OCI-LY7 (cell line): Measurements from ENCODE around the gene HLTF. TPM values are rescaled to one million over a fixed set of nuclear protein-coding genes. Genes with fewer than 3 reads are reported as not detected.

ENCODE experiments used
- BruUV-seq: library from RNA; stranded (reverse); fragments of 400-500 nt; replicated peaks from 2 replicates; lab custom pipeline; 2021; lab: Mats Ljungman, UMichigan
- CTCF ChIA-PET: fragments of 300-600 bp; sonication (Branson Sonifier 250); formaldehyde crosslinking; loops from one replicate; lab custom pipeline; 2022; ENCODE audit warnings: antibody characterized with exemption; ENCODE audit not compliant: unreplicated experiment; lab: Charles Lee
- POLR2A ChIA-PET: fragments of 300-600 bp; sonication (Branson Sonifier 250); formaldehyde crosslinking; loops from one replicate; lab custom pipeline; 2022; ENCODE audit warnings: antibody characterized with exemption; lab: Charles Lee
- DNase-seq: peaks from one replicate; pipeline ENCODE4 v3.0.0-alpha.2; 2015; ENCODE audit warnings: low spot score
- H2AFZ ChIP-seq: fragments of 200-600 bp; sonication (generic), shearing (Covaris generic); 2 replicates; pipeline ENCODE4 v1.6.1; 2014; ENCODE audit warnings: mild to moderate bottlenecking, antibody characterized with exemption, low read length, moderate library complexity
- H3K27ac ChIP-seq: fragments of 200-600 bp; sonication (generic); 2 replicates; pipeline ENCODE4 v1.5.1; 2014; ENCODE audit warnings: mixed run types, low read depth, mild to moderate bottlenecking, moderate library complexity, low read length, inconsistent platforms; ENCODE audit not compliant: poor library complexity, severe bottlenecking
- H3K36me3 ChIP-seq: fragments of 200-600 bp; sonication (generic); 2 replicates; pipeline ENCODE4 v1.6.1; 2014; ENCODE audit warnings: mild to moderate bottlenecking, antibody characterized with exemption, low read length, moderate library complexity, mixed read lengths; ENCODE audit not compliant: insufficient read depth
- H3K4me1 ChIP-seq: fragments of 200-600 bp; sonication (generic); 2 replicates; pipeline ENCODE4 v1.5.1; 2014; ENCODE audit warnings: mild to moderate bottlenecking, low read length; ENCODE audit not compliant: insufficient read depth, poor library complexity, severe bottlenecking
- H3K4me2 ChIP-seq: fragments of 200-600 bp; sonication (generic); 2 replicates; pipeline ENCODE4 v1.6.1; 2014; ENCODE audit warnings: mild to moderate bottlenecking, low read length
- H3K4me3 ChIP-seq: fragments of 200-600 bp; sonication (generic); 2 replicates; pipeline ENCODE4 v1.5.1; 2014; ENCODE audit warnings: mild to moderate bottlenecking, low read depth, low read length; ENCODE audit not compliant: poor library complexity, severe bottlenecking
- H3K79me2 ChIP-seq: fragments of 200-600 bp; sonication (generic); 2 replicates; pipeline ENCODE4 v1.6.1; 2016; ENCODE audit warnings: low read depth, mild to moderate bottlenecking, low read length, moderate library complexity, mixed read lengths; ENCODE audit not compliant: insufficient read depth
- H3K9me2 ChIP-seq: fragments of 200-600 bp; sonication (generic); 2 replicates; pipeline ENCODE4 v1.6.1; 2016; ENCODE audit warnings: mild to moderate bottlenecking, low read length, mixed read lengths; ENCODE audit not compliant: insufficient read depth
- H3K9me3 ChIP-seq: fragments of 200-600 bp; sonication (generic); 2 replicates; pipeline ENCODE4 v1.6.1; 2014; ENCODE audit warnings: mild to moderate bottlenecking, mixed run types, low read length, mixed read lengths
- H4K20me1 ChIP-seq: fragments of 200-600 bp; sonication (generic); 2 replicates; pipeline ENCODE4 v1.6.1; 2014; ENCODE audit warnings: mild to moderate bottlenecking, antibody characterized with exemption, low read length, moderate library complexity, mixed read lengths; ENCODE audit not compliant: insufficient read depth
- CTCF ChIP-seq: fragments of 200-600 bp; sonication (generic); conservative IDR thresholded peaks from 2 replicates; pipeline ENCODE4 v1.5.1; 2014; ENCODE audit warnings: mild to moderate bottlenecking, antibody characterized with exemption, low read length, moderate library complexity, mixed read lengths
- EZH2phosphoT487 ChIP-seq: fragments of 200-600 bp; sonication (generic); IDR thresholded peaks from 2 replicates; pipeline ENCODE4 v1.6.1; 2018; ENCODE audit warnings: low read depth, borderline replicate concordance, mild to moderate bottlenecking, mixed run types, antibody characterized with exemption, low read length, moderate library complexity, mixed read lengths
- intact Hi-C: fragments of 100-400 bp; cut with micrococcal nuclease; formaldehyde crosslinking; loops from one replicate; pipeline ENCODE4 v1.10.0; 2022; ENCODE audit not compliant: unreplicated experiment
- total RNA-seq, 2 experiments: library from RNA; depleted of rRNA in 1 of 2; stranded (reverse); fragments of >200 nt in 1 of 2; shearing (Covaris generic) in 1 of 2; gene quantifications; 2 replicates each; pipeline ENCODE4 v1.2.3, GENCODE V29; 2014 to 2022

Gene HLTF
- total RNA-seq, 2 experiments from 2014 or later: 106 to 107 TPM

GRCh38 chr3:149061776-149062175 is 24.6 kb downstream of the HLTF start:
- no peak overlapping the region for H3K27ac ChIP-seq
- no peaks in the 10 kb centered on the region; the same call in 1 of the 2 replicates for H3K9me3 ChIP-seq
- no peaks in the 10 kb centered on the region for H3K79me2 ChIP-seq
- TF ChIP-seq EZH2phosphoT487: no peak
- no peak for TF ChIP-seq CTCF
- intact Hi-C loops: no loop called here
- DNase-seq: no peak
- H3K36me3 ChIP-seq: peaks cover 97% of the 10 kb centered on the region
- ChIA-PET CTCF (no interaction called here), POLR2A (interaction anchor here (1.0 to 2.0 kb wide), 2 partner anchors 10 to 11 kb away, joined by 4 read pairs; no protein-coding TSS in a partner anchor)
- H3K4me1 ChIP-seq: no peaks in the 10 kb centered on the region
- H3K4me2 ChIP-seq: no peak overlapping the region
- BruUV-seq: no TSS peak
- no peaks in the 10 kb centered on the region for H3K9me2 ChIP-seq
- no peak overlapping the region for H3K4me3 ChIP-seq
- no peaks in the 10 kb centered on the region for H4K20me1 ChIP-seq
- no peak overlapping the region for H2AFZ ChIP-seq

- Histone ChIP-seq H3K4me2 (no peak overlapping the region), H3K79me2 (no peaks in the 10 kb centered on the region), H4K20me1 (no peaks in the 10 kb centered on the region), H3K9me2 (no peaks in the 10 kb centered on the region), H3K36me3 (peaks cover 97% of the 10 kb centered on the region), H3K4me3 (no peak overlapping the region), H3K9me3 (no peaks in the 10 kb centered on the region), H2AFZ (no peak overlapping the region), H3K4me1 (no peaks in the 10 kb centered on the region), H3K27ac (no peak overlapping the region)
- TSS peak; percentile 24 for BruUV-seq
- intact Hi-C loops: loop anchor here (2.0 kb wide), 1 partner anchor 22 kb away; no protein-coding TSS in a partner anchor
- TF ChIP-seq EZH2phosphoT487 (no peak), CTCF (no peak)
- ChIA-PET POLR2A (interaction anchor here (1.0 to 1.5 kb wide), 3 partner anchors 22 to 69 kb away, joined by 3 to 4 read pairs (median 3); no protein-coding TSS in a partner anchor), CTCF (interaction anchor here (0.6 kb wide), 1 partner anchor 61 kb away, joined by 3 read pairs; no protein-coding TSS in a partner anchor)
- no peak for DNase-seq
Observed at GRCh38 chr3:149058602-149059001, 27.7 kb downstream of the HLTF start.

- TF ChIP-seq EZH2phosphoT487 (no peak), CTCF (no peak)
- intact Hi-C loops: loop anchor here (2.0 kb wide), 1 partner anchor 23 kb away; no protein-coding TSS in a partner anchor
- Histone ChIP-seq H3K9me3 (no peaks in the 10 kb centered on the region), H3K4me2 (no peak overlapping the region), H3K79me2 (no peaks in the 10 kb centered on the region), H3K4me1 (no peaks in the 10 kb centered on the region), H4K20me1 (no peaks in the 10 kb centered on the region), H3K36me3 (peaks cover 97% of the 10 kb centered on the region), H3K4me3 (no peak overlapping the region), H3K27ac (no peak overlapping the region), H2AFZ (no peak overlapping the region), H3K9me2 (no peaks in the 10 kb centered on the region)
- no TSS peak for BruUV-seq
- POLR2A ChIA-PET: interaction anchor here (1.4 to 1.5 kb wide), 2 partner anchors 22 to 69 kb away, joined by 3 to 4 read pairs; no protein-coding TSS in a partner anchor
- DNase-seq: no peak
- CTCF ChIA-PET: no interaction called here
Observed at GRCh38 chr3:149058198-149058597, 28.1 kb downstream of the HLTF start.
